NCI-H510A (cell line): ENCODE measurements around the gene SELENOT.
"Not testable (repeated sequence)": the region's sequence is repeated elsewhere in the genome, so short reads cannot be mapped to it uniquely, and the experiment has no call there.

ENCODE experiments used
- DNase-seq: peaks from one replicate; lab custom pipeline; 2025; lab: John Stamatoyannopoulos, UW

SELENOT gene

DNA sequence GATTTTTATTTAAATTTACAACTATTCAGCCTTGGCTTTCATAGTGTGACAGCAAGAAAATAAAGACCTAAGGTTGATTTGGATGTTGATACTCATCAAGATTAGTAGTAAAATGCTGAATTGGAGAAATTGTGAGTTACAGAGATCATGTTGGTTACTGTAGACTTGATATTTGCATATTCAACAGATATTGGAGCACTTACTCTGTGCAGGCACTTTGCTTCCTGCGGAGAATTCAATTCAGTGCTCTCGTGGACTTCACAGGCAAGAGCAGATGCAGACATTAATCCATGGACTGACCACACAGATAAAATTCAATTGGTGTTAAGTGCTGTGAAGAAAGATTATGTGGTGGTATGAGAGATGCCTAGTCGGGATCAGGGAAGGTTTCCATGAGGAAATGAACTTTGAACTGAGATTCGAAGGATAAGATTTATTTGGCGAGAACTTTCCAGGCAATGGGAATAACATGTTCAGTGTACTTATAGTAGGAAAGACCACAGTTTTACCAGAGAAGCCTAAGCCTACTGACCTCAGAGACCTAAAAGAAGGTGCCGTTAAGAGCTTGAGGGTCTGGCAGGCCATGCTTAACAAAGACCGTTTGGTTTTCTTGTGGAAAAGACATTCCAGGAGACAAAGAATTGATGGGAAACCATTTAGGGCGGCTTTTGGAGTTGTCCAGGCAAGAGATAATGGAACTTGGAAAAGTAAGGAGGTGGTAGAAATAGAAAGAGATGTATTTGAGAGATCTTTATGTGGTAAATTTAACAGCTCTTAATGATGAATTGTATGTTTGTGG lies 4.3 kb downstream of the SELENOT start:
- DNase-seq = no peak

DNA sequence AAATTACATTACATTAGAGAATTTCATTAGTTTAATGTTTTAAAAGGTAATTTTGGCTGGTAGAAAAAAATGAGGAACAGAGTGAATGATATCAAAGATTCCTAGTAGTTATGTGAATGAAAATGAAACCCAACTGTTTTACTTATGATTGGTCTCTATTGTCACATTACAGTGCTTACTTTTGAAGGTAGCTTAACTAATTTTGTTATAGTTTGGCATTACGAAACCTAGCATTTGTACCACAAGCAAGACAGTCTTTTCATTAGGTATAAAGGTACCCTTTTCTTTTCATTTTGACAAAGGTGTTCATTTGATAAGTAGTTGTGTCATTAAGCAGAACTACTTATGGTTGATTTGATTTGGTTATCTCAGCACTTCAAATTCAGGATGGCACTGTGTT lies 6.9 kb downstream of the SELENOT start:
- DNase-seq = no peak

DNA sequence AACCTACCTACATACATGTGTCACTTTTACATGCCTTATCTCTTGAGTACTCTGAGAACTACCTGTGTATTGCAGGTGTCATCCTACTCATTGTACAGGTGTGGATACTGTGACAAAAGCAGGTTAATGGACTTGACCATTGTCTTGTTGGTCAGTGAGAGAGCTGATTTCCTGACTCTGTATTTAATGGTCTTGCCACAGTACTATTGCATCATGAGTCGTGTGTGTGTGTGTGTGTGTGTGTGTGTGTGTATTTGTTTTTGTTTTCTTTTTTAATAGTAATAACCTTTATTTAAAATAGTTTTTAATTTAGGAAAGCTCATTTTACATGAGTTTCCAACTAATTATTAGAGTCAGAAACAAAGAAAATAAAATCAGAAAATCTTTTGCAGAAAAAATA lies 7.7 kb downstream of the SELENOT start:
- no peak for DNase-seq

DNA sequence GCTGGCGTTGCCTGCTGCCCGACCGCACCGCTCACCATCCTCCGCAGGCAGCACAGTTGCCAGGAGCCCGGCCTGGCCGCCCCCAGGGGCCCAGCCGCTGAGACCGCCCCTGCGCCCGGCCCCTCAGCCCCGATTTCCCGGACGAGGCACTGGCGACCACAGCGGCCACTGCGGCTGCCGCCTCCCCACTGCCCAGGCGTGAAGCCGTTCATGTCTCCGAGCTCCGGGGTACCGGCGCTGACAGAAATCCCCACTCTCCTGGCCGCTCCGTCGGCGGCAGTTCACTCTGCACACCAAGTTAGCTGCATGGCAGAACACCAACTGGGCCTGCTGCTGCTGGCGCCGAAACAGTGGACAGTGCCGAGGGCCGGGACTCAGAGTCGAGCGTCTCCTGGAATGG lies 8.5 kb downstream of the SELENOT start:
- DNase-seq = no peak

DNA sequence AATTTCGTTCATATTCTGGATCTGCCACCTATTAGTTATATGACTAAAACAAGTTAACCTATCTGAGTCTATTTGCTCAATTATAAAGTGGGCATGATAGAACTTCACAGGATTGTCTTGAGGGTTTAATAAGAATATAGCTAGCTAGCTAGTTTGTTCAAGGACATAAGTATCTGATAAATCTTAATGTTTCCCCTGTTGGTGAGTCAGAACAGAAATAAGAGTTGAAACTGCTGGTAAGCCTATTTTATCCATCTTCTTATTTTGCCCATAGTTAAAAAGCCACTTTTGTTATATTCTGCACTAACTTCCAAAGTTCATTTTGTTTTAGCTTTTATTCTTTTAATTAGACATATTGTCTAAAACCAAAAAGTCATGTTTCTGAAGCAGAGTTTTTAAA lies 9.4 kb downstream of the SELENOT start:
- DNase-seq = no peak

DNA sequence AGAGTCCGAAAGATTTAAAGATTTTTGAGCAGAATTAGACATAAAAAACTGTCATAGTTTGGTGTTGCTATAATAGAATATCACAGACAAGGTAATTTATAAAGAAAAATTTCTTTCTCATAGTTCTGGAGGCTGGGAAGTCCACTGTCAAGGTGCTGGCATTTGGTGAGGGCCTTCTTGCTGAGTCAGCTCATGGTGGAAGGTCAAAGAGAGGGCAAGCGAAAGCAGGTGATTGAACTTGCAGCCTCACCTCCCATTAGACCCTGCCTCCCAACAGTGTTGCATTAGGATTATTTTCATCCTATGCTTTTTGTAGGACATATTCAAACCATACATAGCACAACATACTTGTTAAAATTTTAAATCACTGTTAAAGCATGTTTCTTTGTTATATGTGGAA lies 9.9 kb downstream of the SELENOT start:
- no peak for DNase-seq

DNA sequence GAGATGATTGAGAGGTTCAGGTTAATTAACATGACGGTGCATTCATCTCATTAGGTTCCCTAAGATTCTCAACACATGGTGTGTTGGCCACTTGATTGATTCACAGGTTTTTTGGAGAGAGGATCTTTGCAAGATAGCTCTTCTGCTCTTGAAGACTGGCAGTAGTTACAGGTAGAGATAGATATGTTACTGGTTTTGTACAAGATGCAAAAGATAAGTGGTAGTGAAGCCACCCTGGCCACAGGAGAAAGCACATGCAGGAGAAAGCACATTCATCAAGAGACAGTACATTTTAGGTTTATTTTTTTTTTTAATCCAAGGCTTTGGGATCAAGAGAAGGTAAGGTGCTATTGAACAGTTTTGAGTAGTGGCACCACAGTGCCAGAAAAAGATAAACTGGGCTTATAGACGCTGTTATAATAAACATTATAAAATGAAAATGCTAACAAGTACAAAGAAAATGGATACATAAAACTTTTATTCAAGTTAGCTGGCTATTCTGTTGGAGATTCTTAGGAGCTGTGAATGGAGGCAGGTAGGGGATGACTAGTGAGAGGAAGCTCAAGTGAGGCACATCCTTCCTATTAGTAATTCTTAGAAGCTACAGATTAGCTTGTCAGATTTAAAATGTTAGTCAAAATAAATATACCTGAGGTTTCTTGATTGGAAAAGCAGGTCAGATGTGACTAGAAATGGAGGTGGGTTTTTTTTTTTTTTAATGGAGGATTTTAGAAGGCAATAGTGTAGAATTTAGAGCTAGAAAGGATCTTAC lies 10.8 kb downstream of the SELENOT start:
- no peak for DNase-seq

DNA sequence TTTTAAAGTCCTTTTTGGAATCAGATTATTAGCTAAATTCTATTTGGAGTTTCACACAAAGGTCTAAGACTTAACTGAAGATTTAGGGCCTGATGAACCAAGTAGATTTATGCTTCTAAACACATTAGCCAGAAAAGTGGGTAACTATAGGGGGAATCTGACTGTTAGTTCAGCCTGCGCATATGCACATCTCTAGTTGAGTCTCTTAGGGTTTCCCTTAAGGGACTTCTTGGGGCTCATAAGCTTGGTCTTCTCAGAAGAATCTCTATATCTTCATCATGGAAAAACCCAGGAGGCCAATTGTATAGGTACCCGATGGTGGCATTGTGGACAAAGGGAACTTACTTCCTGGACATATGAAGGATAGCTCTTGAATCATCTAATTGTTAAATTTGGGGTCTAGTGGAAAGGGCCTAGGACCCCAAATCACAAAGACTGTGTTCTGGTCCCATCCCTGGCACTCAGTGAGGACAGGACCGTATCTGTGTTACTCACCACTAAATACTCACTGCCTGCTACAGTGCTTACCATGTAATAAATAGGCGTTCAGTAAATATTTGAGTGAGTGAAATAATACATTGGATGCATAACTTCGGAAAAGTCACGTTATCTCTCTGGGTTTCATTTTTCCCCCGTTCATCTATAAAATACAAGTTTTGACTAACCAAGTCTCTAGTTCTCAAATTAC lies 17.0 kb downstream of the SELENOT start:
- DNase-seq = no peak

DNA sequence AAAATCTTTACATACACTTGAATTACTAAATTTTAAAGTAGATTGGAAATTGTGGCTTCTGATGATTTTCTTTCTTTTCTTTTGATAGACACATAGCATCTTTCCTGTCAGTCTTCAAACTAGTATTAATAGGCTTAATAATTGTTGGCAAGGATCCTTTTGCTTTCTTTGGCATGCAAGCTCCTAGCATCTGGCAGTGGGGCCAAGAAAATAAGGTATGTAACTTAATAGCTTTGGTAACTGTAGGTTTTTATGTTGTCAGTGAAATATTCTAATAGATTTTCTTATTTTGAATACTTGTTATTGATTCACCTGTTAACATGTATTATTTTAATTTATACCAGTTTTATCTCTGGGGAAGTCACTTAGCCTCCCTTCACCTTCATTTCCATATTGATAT lies 19.8 kb downstream of the SELENOT start:
- DNase-seq = not testable (repeated sequence)

DNA sequence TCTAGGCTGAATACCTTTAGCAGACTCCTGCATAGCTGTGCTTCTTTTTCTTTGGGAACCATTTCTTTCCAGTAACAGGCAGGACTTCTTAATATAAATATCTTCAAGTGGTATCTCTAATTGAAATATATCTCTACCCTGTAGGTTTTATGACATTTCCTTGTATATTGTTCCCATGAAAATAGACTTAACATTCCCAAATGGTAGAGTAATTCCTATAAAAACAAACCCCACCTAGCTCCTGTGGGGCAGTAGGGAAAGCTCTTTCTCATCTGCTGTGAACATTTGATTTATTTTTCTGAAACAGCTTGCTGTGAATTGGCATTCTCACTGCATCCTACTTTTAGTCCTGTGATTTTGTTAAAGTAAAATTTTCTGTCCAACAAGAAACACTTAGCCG lies 20.8 kb downstream of the SELENOT start:
- no peak for DNase-seq

DNA sequence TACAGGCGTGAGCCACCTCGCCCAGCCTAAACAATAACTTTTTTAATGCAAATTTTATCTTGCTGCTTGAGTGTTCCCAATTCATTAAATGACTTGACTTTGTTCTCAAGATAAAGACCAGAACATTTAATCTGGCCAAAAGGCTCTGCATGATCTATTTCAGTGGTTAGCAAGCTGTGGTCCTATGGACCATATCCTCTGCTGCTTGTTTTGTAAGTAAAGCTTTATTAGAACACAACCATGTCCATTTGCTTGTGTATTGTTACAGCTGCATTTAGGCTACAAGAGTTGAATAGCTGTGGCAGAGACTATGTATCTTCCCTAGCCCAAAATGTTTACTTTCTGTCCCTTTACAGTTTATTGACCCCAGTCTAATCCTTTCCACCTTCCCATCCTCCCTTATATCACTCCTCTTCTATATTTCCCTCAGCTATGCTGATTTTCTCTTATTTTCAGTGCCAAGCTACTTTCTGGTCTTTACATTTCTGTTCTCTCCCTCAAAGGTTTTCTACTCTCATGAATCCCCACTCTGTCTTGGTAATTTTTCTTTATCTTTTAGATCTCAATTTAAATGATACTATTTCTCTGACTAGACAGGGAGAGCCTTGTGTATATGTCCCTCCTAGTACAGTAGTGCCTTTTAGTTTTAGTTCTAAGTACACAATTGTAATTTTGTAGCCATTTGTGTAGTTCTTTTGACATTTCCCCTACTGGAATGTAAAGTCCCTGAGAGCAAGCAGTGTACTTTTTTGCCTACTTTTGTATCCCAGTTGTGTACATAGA lies 23.2 kb downstream of the SELENOT start:
- DNase-seq = no peak

DNA sequence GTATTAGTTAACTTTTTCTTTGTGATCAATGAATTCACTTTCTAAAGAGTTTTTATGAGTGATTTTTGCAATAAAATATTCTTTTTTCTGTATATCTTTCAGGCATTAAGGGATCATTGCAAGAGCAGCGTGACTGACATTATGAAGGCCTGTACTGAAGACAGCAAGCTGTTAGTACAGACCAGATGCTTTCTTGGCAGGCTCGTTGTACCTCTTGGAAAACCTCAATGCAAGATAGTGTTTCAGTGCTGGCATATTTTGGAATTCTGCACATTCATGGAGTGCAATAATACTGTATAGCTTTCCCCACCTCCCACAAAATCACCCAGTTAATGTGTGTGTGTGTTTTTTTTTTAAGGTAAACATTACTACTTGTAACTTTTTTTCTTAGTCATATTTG lies 24.4 kb downstream of the SELENOT start:
- no peak for DNase-seq

DNA sequence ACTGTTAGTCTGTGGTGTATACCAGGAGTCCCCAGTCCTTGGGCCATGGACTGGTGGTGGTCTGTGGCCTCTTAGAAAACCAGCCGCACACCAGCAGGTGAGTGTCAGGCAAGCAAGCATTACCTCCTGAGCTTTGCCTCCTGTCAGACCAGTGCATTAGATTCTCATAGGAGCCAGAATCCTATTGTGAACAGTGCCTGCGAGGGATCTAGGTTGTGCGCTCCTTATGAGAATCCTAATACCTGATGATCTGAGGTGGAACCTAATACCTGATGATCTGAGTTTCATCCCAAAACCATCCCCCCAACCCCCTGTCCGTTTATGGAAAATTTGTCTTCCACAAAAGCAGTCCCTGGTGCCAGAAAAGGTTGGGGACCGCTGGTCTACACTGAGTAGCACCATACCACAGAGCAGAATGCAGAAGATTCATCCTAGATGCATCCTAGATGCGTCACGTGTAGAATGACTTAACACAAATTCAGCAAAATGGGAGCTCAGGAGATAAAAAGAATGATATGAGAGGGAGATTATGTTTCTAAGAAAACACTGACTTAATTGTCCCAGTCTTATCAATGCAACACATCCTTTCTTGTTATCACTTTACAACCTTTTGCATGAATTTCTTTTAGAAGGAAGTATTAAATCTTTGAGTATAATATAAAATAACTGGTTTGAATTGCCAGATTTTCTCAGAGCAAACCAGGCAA lies 28.5 kb downstream of the SELENOT start:
- no peak for DNase-seq

DNA sequence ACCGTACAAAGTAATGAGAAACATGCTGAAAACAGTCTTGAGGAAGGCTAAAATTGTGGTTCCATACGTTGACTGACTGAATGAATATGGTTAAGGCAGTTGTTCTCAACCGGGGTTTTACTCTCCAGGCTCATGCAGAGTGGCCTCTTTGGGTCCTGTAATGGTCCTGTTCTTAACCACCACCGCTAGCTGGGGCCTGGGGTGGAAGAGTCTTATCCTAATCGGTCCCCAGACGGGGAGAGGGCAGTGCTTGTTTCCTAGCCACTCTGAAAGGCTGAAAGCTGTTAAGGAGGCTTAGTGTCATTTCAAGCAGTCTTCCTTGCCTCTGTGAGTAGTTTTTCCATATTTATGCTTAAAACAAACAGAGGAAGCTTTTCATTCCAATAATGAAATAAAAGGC lies 32.0 kb downstream of the SELENOT start:
- no peak for DNase-seq

DNA sequence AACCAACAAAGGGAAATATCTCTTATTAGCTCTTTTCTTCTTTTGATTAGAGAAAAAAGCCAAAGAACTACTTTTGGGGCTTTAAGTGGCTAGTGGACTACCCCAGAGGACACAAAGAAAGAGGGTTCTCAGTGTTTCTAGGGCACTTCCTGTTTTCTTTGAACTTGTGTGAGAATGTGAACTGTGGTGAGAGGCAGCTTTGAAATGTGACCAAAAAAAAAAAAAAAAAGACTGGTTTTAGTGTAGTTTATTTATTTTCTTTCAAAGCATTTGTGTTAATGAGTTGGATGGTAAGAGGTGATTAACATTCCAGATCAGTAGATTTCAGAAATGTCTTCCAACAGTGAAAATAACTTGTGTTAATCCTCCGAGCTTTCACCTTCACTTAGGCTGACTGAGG lies 32.4 kb downstream of the SELENOT start:
- DNase-seq = no peak

DNA sequence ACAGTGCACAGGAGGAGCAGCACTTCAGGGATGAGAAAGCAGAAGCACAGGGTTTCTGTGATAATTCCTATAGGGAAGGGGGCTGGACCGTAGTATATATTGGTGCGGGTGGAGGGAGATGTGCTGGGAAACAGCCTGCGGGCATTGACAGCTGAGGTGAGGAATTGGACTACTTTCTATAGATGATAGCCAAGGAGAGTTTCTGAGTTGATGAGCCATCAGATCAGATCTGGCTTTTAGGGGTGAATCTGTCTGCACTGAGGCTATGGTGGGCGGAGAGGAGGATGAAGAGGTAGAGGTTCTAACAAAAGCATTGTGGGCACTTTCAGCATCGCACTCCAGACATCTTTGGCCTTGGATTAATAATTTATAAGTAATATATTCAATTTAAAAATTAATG lies 33.1 kb downstream of the SELENOT start:
- DNase-seq = no peak

DNA sequence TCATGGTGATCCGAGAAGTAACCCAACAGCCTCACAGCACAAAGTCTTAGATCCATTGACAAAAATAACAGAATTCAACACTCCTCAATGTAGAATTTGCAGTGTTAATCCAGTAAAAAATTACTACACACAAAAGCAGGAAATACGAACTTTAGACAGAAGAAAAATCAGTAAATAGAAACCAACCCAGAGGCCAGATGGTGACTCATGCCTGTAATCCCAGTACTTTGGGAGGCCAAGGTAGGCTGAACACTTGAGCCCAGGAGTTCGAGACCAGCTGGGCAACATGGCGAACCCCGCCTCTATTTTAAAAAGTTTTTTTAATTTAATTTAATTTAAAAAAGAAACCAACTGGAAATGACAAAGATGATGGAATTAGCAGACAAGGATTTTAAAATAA lies 36.1 kb downstream of the SELENOT start:
- DNase-seq = no peak

DNA sequence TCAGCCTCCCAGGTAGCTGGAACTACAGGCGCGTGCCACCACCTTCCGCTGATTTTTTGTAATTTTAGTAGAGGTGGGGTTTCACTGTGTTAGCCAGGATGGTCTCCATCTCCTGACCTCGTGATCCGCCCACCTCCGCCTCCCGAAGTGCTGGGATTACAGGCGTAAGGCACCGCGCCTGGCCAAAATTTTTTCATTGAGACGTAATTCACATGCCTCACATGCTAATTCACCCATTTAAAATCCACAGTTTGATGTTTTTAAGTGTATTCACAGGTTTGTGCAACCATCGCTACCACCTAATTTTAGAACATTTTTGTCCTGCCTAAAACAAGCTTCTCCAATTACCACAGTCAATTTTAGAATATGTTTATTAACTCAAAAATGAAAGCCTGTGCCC lies 37.1 kb downstream of the SELENOT start:
- DNase-seq = no peak

DNA sequence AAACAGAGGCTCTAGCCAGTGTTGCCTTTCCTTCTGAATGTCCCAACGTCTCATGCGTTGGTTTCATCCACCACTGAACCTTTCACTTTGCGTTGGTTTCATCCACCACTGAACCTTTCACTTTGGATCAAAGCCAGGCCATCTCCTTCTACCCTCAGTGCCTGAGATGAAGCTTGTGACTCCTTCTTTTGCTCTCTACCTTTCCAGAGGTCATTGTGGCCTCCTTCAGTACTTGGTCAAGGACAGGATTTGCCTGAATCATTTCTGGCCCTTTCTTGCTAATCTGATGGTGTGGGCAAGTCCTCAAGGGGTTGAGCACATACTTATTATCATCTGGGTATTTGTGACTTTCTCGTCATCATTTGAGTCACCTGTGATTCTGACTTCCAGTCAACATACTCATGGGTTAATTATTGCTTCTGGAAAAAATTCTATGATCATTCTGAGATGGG lies 50.0 kb downstream of the SELENOT start:
- DNase-seq = no peak

DNA sequence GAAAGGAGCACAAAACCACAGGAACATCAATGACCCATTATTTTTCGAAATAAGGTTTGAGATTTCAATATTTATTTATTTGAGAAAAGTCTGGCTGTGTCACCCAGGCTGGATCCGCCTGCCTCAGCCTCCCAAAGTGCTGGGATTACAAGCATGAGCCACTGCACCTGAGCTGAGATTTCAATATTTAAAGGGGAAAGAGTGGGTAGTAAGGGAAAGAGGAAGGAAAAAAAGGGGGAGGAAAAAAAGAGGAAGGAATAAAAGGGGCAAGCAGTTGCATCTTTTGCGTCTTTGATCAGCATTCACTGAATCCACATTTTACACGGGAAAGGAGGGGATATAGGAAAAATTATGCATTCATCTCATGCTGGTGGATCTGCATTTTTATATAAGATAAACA lies 53.2 kb downstream of the SELENOT start:
- no peak for DNase-seq

DNA sequence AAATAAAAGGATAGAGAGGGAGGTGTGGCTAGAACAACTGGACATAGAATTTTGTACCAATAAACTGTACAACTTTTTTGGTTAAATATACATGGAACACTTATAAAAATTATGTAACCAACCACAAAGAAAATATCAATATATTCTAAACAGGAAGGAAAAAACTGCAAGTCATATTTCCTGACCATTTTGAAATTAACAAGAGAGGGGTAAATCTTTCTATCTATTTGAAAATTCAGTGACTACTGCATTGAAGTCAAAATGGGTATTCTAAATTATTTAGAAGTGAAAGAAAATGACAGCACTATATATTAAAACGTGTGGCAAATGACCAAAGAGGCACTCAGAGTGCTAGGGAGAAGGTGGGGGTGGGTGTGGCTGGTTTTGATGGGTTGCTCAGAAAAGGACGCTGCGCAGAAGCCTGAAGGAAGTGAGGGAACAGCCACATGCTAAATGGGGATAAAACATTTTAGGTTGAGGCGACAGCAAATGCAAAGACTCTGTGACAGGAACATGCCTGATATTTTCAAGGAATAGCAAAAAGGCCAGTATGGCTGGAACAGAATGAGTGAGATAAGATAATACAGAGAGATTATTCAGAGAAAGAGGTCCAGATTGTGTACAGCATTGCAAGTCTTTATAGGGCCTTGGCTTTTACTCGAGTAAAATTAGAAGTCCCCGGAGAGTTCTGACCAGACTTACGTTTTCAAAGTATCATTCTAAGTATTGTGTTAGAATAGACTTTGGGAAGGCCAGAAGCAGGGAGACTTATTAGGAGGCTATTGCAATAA lies 59.5 kb downstream of the SELENOT start:
- no peak for DNase-seq
